ENCODE data around the gene RSPO3. TPM values are rescaled to one million over a fixed set of nuclear protein-coding genes. Genes with fewer than 3 reads are reported as not detected.
A peak's percentile ranks its signal among the peaks of the same experiment; 100 is the strongest.
"Not testable (repeated sequence)": the region's sequence is repeated elsewhere in the genome, so short reads cannot be mapped to it uniquely, and the experiment has no call there.

The RSPO3 gene
- total RNA-seq, 2 donors from 2014 or later = not detected

- DNase-seq = no peak
- Mint-ChIP-seq H3K9me3 (no peaks in the 10 kb centered on the region), H3K27ac (no peak overlapping the region), H3K36me3 (ENCODE audit: insufficient read depth in 2 of 2) (no peaks in the 10 kb centered on the region), H3K27me3 (ENCODE audit: low read depth) (no peaks in the 10 kb centered on the region), H3K4me3 (no peak overlapping the region), H3K4me1 (ENCODE audit: low read depth) (no peaks in the 10 kb centered on the region)
- no peak for ATAC-seq (replicated peaks in 1 of 2)
Measured at GRCh38 chr6:127094791-127095190, 23.7 kb upstream of the RSPO3 start.

- DNase-seq (no peak), ATAC-seq (replicated peaks in 1 of 2) (no peak)
- no peaks in the 10 kb centered on the region for H3K36me3 Mint-ChIP-seq (ENCODE audit: insufficient read depth in 2 of 2)
- H3K27ac Mint-ChIP-seq = no peak overlapping the region
- no peaks in the 10 kb centered on the region for H3K27me3 Mint-ChIP-seq (ENCODE audit: low read depth)
- no peak overlapping the region for H3K4me3 Mint-ChIP-seq
- H3K9me3 Mint-ChIP-seq = no peaks in the 10 kb centered on the region
- H3K4me1 Mint-ChIP-seq (ENCODE audit: low read depth) = no peaks in the 10 kb centered on the region
Measured at GRCh38 chr6:127096167-127096566, 22.3 kb upstream of the RSPO3 start.

GRCh38 chr6:127097442-127097841 is 21.0 kb upstream of the RSPO3 start:
- H3K27me3 Mint-ChIP-seq (ENCODE audit: low read depth); ATAC-seq (replicated peaks in 1 of 2); H3K9me3 Mint-ChIP-seq; H3K4me3 Mint-ChIP-seq; H3K27ac Mint-ChIP-seq; H3K36me3 Mint-ChIP-seq (ENCODE audit: insufficient read depth in 2 of 2); DNase-seq; H3K4me1 Mint-ChIP-seq (ENCODE audit: low read depth): not testable (repeated sequence)

- H3K9me3 Mint-ChIP-seq = no peaks in the 10 kb centered on the region
- H3K4me3 Mint-ChIP-seq = no peak overlapping the region
Measured at GRCh38 chr6:127100510-127101140, 17.8 kb upstream of the RSPO3 start.

GRCh38 chr6:127102299-127102698 is 16.2 kb upstream of the RSPO3 start:
- Mint-ChIP-seq H3K27me3 (ENCODE audit: low read depth) (peaks cover 4% of the 10 kb centered on the region), H3K27ac (no peak overlapping the region), H3K4me1 (ENCODE audit: low read depth) (no peaks in the 10 kb centered on the region), H3K4me3 (no peak overlapping the region), H3K9me3 (no peaks in the 10 kb centered on the region), H3K36me3 (ENCODE audit: insufficient read depth in 2 of 2) (no peaks in the 10 kb centered on the region)
- ATAC-seq (replicated peaks in 1 of 2) (no peak), DNase-seq (no peak)

More at GRCh38 chr6:127100510-127101140, 17.8 kb upstream of the RSPO3 start:
- H3K27me3 Mint-ChIP-seq (ENCODE audit: low read depth) = no peaks in the 10 kb centered on the region
- no peaks in the 10 kb centered on the region for H3K36me3 Mint-ChIP-seq (ENCODE audit: insufficient read depth in 2 of 2)
- DNase-seq (no peak), ATAC-seq (replicated peaks in 1 of 2) (no peak)
- no peaks in the 10 kb centered on the region for H3K4me1 Mint-ChIP-seq (ENCODE audit: low read depth)
- no peak overlapping the region for H3K27ac Mint-ChIP-seq

GRCh38 chr6:127102859-127103258 is 15.6 kb upstream of the RSPO3 start:
- no peak overlapping the region for H3K27ac Mint-ChIP-seq
- no peak for ATAC-seq (replicated peaks in 1 of 2)
- H3K27me3 Mint-ChIP-seq (ENCODE audit: low read depth) = peaks cover 10% of the 10 kb centered on the region
- no peaks in the 10 kb centered on the region for H3K36me3 Mint-ChIP-seq (ENCODE audit: insufficient read depth in 2 of 2)
- no peak for DNase-seq
- no peaks in the 10 kb centered on the region for H3K9me3 Mint-ChIP-seq
- H3K4me1 Mint-ChIP-seq (ENCODE audit: low read depth) = no peaks in the 10 kb centered on the region
- H3K4me3 Mint-ChIP-seq = no peak overlapping the region

GRCh38 chr6:127103482-127103881 is 15.0 kb upstream of the RSPO3 start:
- H3K36me3 Mint-ChIP-seq (ENCODE audit: insufficient read depth in 2 of 2) = no peaks in the 10 kb centered on the region
- no peaks in the 10 kb centered on the region for H3K9me3 Mint-ChIP-seq
- H3K27ac Mint-ChIP-seq = no peak overlapping the region
- DNase-seq (no peak), ATAC-seq (replicated peaks in 1 of 2) (no peak)
- H3K4me1 Mint-ChIP-seq (ENCODE audit: low read depth) = no peaks in the 10 kb centered on the region
- H3K27me3 Mint-ChIP-seq (ENCODE audit: low read depth) = peaks cover 13% of the 10 kb centered on the region
- no peak overlapping the region for H3K4me3 Mint-ChIP-seq

GRCh38 chr6:127107916-127108315 is 10.6 kb upstream of the RSPO3 start:
- no peak overlapping the region for H3K4me3 Mint-ChIP-seq
- ATAC-seq (replicated peaks in 1 of 2) = no peak
- H3K27ac Mint-ChIP-seq = no peak overlapping the region
- no peaks in the 10 kb centered on the region for H3K9me3 Mint-ChIP-seq
- peaks cover 29% of the 10 kb centered on the region for H3K27me3 Mint-ChIP-seq (ENCODE audit: low read depth)
- no peaks in the 10 kb centered on the region for H3K4me1 Mint-ChIP-seq (ENCODE audit: low read depth)
- DNase-seq = no peak
- no peaks in the 10 kb centered on the region for H3K36me3 Mint-ChIP-seq (ENCODE audit: insufficient read depth in 2 of 2)

- no peak overlapping the region for H3K4me3 Mint-ChIP-seq
- no peak overlapping the region for H3K27ac Mint-ChIP-seq
- H3K9me3 Mint-ChIP-seq = no peaks in the 10 kb centered on the region
- no peaks in the 10 kb centered on the region for H3K36me3 Mint-ChIP-seq (ENCODE audit: insufficient read depth in 2 of 2)
- no peak for DNase-seq
- H3K27me3 Mint-ChIP-seq (ENCODE audit: low read depth) = peaks cover 47% of the 10 kb centered on the region
- no peak for ATAC-seq (replicated peaks in 1 of 2)
- H3K4me1 Mint-ChIP-seq (ENCODE audit: low read depth) = no peaks in the 10 kb centered on the region
Measured at GRCh38 chr6:127110712-127111111, 7.8 kb upstream of the RSPO3 start.

GRCh38 chr6:127111526-127111925 is 6.9 kb upstream of the RSPO3 start:
- no peak overlapping the region for H3K27ac Mint-ChIP-seq
- H3K27me3 Mint-ChIP-seq (ENCODE audit: low read depth) = peaks cover 56% of the 10 kb centered on the region
- no peaks in the 10 kb centered on the region for H3K4me1 Mint-ChIP-seq (ENCODE audit: low read depth)
- no peak for ATAC-seq (replicated peaks in 1 of 2)
- no peak for DNase-seq
- H3K36me3 Mint-ChIP-seq (ENCODE audit: insufficient read depth in 2 of 2) = no peaks in the 10 kb centered on the region
- no peaks in the 10 kb centered on the region for H3K9me3 Mint-ChIP-seq
- no peak overlapping the region for H3K4me3 Mint-ChIP-seq

GRCh38 chr6:127114214-127114760 is 4.2 kb upstream of the RSPO3 start:
- Mint-ChIP-seq H3K27ac (no peak overlapping the region), H3K4me1 (ENCODE audit: low read depth) (peaks cover 8% of the 10 kb centered on the region), H3K4me3 (no peak overlapping the region), H3K36me3 (ENCODE audit: insufficient read depth in 2 of 2) (no peaks in the 10 kb centered on the region), H3K9me3 (no peaks in the 10 kb centered on the region), H3K27me3 (ENCODE audit: low read depth) (peaks cover 59% of the 10 kb centered on the region)
- ATAC-seq (replicated peaks in 1 of 2) (no peak), DNase-seq (no peak)

GRCh38 chr6:127115084-127115655 is 3.3 kb upstream of the RSPO3 start:
- Mint-ChIP-seq H3K4me1 (ENCODE audit: low read depth) (peaks cover 13% of the 10 kb centered on the region), H3K27me3 (ENCODE audit: low read depth) (peaks cover 63% of the 10 kb centered on the region), H3K36me3 (ENCODE audit: insufficient read depth in 2 of 2) (no peaks in the 10 kb centered on the region), H3K9me3 (no peaks in the 10 kb centered on the region), H3K27ac (no peak overlapping the region), H3K4me3 (no peak overlapping the region)
- no peak for DNase-seq
- ATAC-seq (replicated peaks in 1 of 2) = peak; percentile 37 to 68

GRCh38 chr6:127115746-127116145 is 2.7 kb upstream of the RSPO3 start:
- Mint-ChIP-seq H3K9me3 (no peaks in the 10 kb centered on the region), H3K36me3 (ENCODE audit: insufficient read depth in 2 of 2) (no peaks in the 10 kb centered on the region), H3K27ac (no peak overlapping the region), H3K27me3 (ENCODE audit: low read depth) (peaks cover 67% of the 10 kb centered on the region), H3K4me3 (no peak overlapping the region), H3K4me1 (ENCODE audit: low read depth) (peaks cover 16% of the 10 kb centered on the region)
- no peak for ATAC-seq (replicated peaks in 1 of 2)
- DNase-seq = no peak

- no peak for ATAC-seq (replicated peaks in 1 of 2)
- H3K27me3 Mint-ChIP-seq (ENCODE audit: low read depth) = peaks cover 82% of the 10 kb centered on the region
- H3K4me1 Mint-ChIP-seq (ENCODE audit: low read depth) = peaks cover 23% of the 10 kb centered on the region
- H3K4me3 Mint-ChIP-seq = peak overlapping the region; percentile 72 to 88
- H3K27ac Mint-ChIP-seq = no peak overlapping the region
- H3K36me3 Mint-ChIP-seq (ENCODE audit: insufficient read depth in 2 of 2) = no peaks in the 10 kb centered on the region
- peak in 1 of 2 donors; percentile 2 for DNase-seq
- H3K9me3 Mint-ChIP-seq = no peaks in the 10 kb centered on the region
Measured at GRCh38 chr6:127117979-127118297, 533 bp upstream of the RSPO3 start.
